ES-I3 (cell line): ENCODE results near the gene BTBD9.

ENCODE experiments used
- H3K36me3 ChIP-seq: 2 replicates; pipeline ENCODE4 v1.6.1; 2013; ENCODE audit warnings: mild to moderate bottlenecking, low read length, control low read depth, moderate library complexity; ENCODE audit not compliant: insufficient read depth
- H3K4me1 ChIP-seq: 2 replicates; pipeline ENCODE4 v1.6.1; 2013; ENCODE audit warnings: mild to moderate bottlenecking, control low read depth, low read length; ENCODE audit not compliant: insufficient read depth
- H3K9ac ChIP-seq: 2 replicates; pipeline ENCODE4 v1.6.1; 2013; ENCODE audit warnings: low read depth, mild to moderate bottlenecking, low read length, moderate library complexity
- H3K9me3 ChIP-seq: 2 replicates; pipeline ENCODE4 v1.6.1; 2013; ENCODE audit warnings: mild to moderate bottlenecking, low read length, moderate library complexity; ENCODE audit not compliant: control insufficient read depth, insufficient read depth

Gene BTBD9

GRCh38 chr6:38149531-38149930, 490.2 kb downstream of the BTBD9 start:
- H3K36me3 ChIP-seq: no peaks in the 10 kb centered on the region
- H3K9ac ChIP-seq: no peak overlapping the region
- no peaks in the 10 kb centered on the region for H3K9me3 ChIP-seq
- 0 out of 2 replicates have a peak, but pooled peaks cover 12% of the 10 kb centered on the region for H3K4me1 ChIP-seq

- H3K9ac ChIP-seq: no peak overlapping the region
- no peaks in the 10 kb centered on the region for H3K9me3 ChIP-seq
- H3K36me3 ChIP-seq: no peaks in the 10 kb centered on the region
- 0 out of 2 replicates have a peak, but pooled peaks cover 9% of the 10 kb centered on the region for H3K4me1 ChIP-seq
Measured at GRCh38 chr6:38148606-38149005, 491.1 kb downstream of the BTBD9 start.

- Histone ChIP-seq H3K9me3 (no peaks in the 10 kb centered on the region), H3K4me1 (0 out of 2 replicates have a peak, but pooled peaks cover 7% of the 10 kb centered on the region), H3K36me3 (no peaks in the 10 kb centered on the region), H3K9ac (no peak overlapping the region)
Measured at GRCh38 chr6:38146734-38147027, 493.0 kb downstream of the BTBD9 start.

GRCh38 chr6:38146021-38146733, 493.6 kb downstream of the BTBD9 start:
- H3K36me3 ChIP-seq: no peaks in the 10 kb centered on the region
- 0 out of 2 replicates have a peak, but pooled peaks cover 7% of the 10 kb centered on the region for H3K4me1 ChIP-seq
- no peaks in the 10 kb centered on the region for H3K9me3 ChIP-seq
- no peak overlapping the region for H3K9ac ChIP-seq

- Histone ChIP-seq H3K36me3 (no peaks in the 10 kb centered on the region), H3K4me1 (0 out of 2 replicates have a peak, but pooled peaks cover 7% of the 10 kb centered on the region), H3K9me3 (no peaks in the 10 kb centered on the region), H3K9ac (no peak overlapping the region)
Measured at GRCh38 chr6:38144365-38144945, 495.3 kb downstream of the BTBD9 start.

- Histone ChIP-seq H3K4me1 (no peaks in the 10 kb centered on the region), H3K36me3 (no peaks in the 10 kb centered on the region), H3K9me3 (no peaks in the 10 kb centered on the region), H3K9ac (no peak overlapping the region)
Measured at GRCh38 chr6:38143191-38144150, 496.3 kb downstream of the BTBD9 start.

GRCh38 chr6:38142178-38142902, 497.4 kb downstream of the BTBD9 start:
- Histone ChIP-seq H3K4me1 (peaks cover 8% of the 10 kb centered on the region; the same call in 1 of the 2 replicates), H3K9me3 (no peaks in the 10 kb centered on the region), H3K9ac (no peak overlapping the region), H3K36me3 (no peaks in the 10 kb centered on the region)

GRCh38 chr6:38141716-38142115, 498.0 kb downstream of the BTBD9 start:
- H3K36me3 ChIP-seq: no peaks in the 10 kb centered on the region
- H3K4me1 ChIP-seq: peaks cover 13% of the 10 kb centered on the region; the same call in 1 of the 2 replicates
- no peaks in the 10 kb centered on the region for H3K9me3 ChIP-seq
- H3K9ac ChIP-seq: no peak overlapping the region

- Histone ChIP-seq H3K36me3 (no peaks in the 10 kb centered on the region), H3K9me3 (no peaks in the 10 kb centered on the region), H3K4me1 (peaks cover 14% of the 10 kb centered on the region; the same call in 1 of the 2 replicates), H3K9ac (no peak overlapping the region)
Measured at GRCh38 chr6:38141085-38141484, 498.6 kb downstream of the BTBD9 start.

GRCh38 chr6:38138374-38138773, 501.4 kb downstream of the BTBD9 start:
- Histone ChIP-seq H3K9ac (no peak overlapping the region), H3K4me1 (peaks cover 14% of the 10 kb centered on the region; the same call in 1 of the 2 replicates), H3K36me3 (no peaks in the 10 kb centered on the region), H3K9me3 (no peaks in the 10 kb centered on the region)

- no peak overlapping the region for H3K9ac ChIP-seq
- no peaks in the 10 kb centered on the region for H3K36me3 ChIP-seq
- H3K4me1 ChIP-seq: peaks cover 14% of the 10 kb centered on the region; the same call in 1 of the 2 replicates
- no peaks in the 10 kb centered on the region for H3K9me3 ChIP-seq
Measured at GRCh38 chr6:38137608-38138265, 502.0 kb downstream of the BTBD9 start.

- Histone ChIP-seq H3K4me1 (peaks cover 14% of the 10 kb centered on the region; the same call in 1 of the 2 replicates), H3K36me3 (no peaks in the 10 kb centered on the region), H3K9ac (no peak overlapping the region), H3K9me3 (no peaks in the 10 kb centered on the region)
Measured at GRCh38 chr6:38136547-38136946, 503.2 kb downstream of the BTBD9 start.

- no peaks in the 10 kb centered on the region for H3K9me3 ChIP-seq
- no peak overlapping the region for H3K9ac ChIP-seq
- H3K36me3 ChIP-seq: no peaks in the 10 kb centered on the region
- peaks cover 14% of the 10 kb centered on the region; the same call in 1 of the 2 replicates for H3K4me1 ChIP-seq
Measured at GRCh38 chr6:38134704-38135088, 505.0 kb downstream of the BTBD9 start.
